A204.1 (cell line): ENCODE measurements around the gene TSPAN31.

Experiments
- FAIRE-seq: peaks from 2 replicates; lab custom pipeline; 2012; peaks lifted over from hg19 to GRCh38; lab: Jason Lieb, UNC

The TSPAN31 gene

DNA sequence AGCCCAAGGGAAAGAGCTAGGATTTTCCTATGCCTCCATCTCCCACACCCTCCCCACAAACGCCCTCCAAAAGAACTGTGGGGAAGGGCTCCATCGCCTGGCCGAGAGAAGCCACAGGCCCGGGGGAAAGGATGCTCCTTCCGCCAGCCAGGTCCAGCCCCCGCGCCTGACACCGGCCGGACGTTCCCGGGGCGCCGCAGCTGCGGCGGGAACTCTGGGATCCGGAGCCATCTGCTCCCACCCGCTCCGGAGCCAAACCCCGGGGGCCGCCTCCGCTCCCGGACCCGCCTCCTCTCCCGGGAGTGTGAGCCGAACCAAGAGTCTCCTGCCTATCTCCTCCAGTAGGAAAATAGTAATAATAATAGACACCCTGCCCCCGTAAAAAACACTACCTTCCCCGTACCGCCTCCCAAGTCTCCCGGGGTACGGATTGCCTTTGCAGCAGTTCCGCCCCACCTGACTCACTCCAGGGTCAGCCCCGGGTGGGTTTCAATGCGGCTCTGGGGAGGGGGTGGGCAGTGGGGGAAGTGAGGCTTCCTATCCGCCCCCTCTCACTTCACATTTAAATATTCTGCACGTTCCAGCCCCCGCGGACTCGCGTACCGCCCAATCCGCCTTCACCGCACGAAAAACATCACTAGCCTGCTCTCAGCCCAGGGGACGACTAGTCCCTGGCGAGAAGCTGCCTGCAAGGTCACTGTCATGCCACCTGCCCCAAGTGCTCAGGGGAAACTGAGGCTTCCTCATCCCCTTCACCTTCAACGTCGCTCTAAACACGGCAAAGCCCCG lies 8.7 kb upstream of the TSPAN31 start:
- FAIRE-seq, result no peak

DNA sequence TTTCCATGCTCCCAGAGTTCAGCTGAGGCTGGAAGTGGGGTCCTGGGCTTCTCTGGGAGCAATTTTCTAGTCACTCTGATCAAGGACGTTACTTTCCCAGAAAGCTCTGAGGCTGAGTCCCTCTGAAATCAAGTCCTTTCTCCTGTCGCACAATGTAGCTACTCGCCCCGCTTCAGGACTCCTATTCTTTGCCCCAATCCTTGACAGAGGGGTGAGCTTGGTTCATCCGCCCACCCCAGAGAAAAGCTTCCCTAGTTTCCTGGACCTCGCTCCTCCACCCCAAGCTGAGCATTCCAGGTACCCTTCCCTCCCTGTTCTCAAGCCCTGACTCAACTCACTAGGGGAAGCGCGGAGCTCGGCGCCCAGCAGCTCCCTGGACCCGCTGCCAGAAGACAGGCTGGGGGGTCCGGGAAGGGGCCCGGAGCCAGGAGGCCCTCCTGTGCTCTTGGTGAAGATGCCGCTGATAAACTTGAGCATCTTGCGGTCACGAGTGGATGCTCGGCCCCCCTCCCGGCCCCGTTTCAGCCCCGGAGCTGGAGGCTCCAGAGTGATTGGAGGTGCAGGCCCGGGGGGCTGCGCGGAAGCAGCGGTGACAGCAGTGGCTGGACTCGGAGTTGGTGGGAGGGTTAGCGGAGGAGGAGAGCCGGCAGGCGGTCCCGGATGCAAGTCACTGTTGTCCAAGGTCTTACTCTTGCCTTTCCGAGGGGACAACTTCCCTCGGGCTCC lies 7.9 kb upstream of the TSPAN31 start:
- no peak for FAIRE-seq

DNA sequence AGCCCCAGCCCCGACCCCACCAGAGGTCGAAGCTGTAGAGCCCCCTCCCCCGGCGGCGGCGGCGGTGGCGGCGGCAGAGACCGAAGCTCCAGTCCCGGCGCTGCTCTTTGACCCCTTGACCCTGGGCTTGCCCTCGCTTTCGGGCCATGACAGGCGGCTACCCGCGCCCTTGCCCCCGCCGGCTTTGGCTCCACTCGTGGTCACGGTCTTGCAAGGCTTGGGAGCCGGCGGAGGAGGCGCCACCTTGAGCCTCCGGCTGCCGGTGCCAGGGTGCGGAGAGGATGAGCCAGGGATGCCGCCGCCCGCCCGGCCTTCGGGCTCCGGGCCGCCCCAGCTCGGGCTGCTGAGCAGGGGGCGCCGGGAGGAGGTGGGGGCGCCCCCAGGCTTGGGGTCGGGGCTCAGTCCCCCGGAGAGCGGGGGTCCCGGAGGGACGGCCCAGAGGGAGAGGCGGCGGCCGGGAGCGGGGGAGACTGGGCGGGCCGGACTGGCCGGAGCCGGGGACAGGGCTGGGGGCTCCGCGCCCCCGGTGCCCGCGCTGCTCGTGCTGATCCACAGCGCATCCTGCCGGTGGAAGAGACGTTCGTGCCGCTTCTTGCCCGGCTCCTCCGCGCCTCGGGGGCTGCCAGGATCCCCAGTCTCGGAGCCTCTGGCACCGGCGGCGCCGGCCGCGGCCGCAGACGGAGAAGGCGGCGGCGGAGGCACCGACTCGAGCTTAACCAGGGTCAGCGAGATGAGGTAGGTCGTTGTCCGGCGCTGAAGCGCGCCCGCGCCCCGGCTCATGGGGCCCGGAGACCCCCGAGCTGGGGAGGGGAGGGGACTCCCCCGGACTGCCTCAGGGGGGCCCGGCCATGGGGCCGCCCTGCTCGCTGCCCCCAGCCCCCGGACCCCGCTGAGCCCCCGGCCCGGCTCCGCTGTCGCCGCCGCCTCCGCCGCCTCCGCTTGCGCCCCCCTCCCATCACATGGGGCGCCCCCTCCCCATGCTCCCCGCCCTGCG lies 7.1 kb upstream of the TSPAN31 start:
- no peak for FAIRE-seq

DNA sequence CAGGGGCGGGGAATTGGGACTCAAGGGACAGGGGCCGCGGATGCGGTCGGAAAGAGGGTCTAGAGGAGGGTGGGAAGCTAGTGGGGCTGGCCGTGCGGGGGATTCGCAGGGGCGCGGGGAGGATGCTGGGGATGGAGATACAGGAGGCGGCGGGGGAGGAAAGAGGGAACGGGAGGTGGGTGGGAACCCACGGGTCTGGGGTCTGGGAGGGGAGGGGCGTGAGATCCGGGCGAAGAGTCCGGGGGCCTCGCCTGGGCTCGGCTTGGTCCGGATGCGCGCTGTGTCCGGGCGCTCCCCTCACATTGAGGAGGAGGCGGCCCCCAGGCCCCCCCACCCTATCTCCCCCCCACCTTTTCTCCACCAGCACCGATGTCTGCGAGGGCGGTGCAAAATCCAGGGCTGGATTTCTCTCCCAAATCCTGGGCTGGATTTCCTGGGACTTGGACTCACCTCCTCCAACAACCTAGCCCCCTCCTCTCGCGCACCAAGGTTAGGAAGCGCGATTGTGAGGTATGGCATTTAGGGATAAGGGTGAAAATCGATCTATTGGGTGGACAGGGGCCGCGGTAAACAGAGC lies 6.1 kb upstream of the TSPAN31 start, which contains the start of gene AGAP2:
AGAP2 (minus strand) TSS at position 82 of the 577 bp plus-strand sequence. CDS start 496 bp downstream, outside the sequence.
- FAIRE-seq, result no peak

DNA sequence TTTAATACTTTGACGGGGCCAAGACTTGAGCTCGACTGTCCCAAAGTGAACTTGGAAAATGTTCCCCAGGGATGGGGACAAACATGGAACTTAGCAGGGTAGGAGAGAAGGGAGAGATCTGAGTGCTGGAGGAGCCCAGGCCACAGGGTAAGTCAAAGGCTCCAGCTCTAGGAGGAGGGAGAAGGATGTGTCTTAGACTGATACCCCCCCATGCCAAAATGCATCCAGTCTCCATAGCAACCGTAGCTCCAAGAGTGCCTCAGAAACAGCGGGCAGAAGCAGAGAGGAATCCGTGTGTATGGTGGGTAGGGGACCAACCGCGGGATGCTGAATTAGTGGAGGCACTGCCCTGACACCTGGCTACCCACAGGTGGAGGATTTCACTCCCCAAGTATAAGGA lies 5.5 kb upstream of the TSPAN31 start:
- FAIRE-seq, result no peak

DNA sequence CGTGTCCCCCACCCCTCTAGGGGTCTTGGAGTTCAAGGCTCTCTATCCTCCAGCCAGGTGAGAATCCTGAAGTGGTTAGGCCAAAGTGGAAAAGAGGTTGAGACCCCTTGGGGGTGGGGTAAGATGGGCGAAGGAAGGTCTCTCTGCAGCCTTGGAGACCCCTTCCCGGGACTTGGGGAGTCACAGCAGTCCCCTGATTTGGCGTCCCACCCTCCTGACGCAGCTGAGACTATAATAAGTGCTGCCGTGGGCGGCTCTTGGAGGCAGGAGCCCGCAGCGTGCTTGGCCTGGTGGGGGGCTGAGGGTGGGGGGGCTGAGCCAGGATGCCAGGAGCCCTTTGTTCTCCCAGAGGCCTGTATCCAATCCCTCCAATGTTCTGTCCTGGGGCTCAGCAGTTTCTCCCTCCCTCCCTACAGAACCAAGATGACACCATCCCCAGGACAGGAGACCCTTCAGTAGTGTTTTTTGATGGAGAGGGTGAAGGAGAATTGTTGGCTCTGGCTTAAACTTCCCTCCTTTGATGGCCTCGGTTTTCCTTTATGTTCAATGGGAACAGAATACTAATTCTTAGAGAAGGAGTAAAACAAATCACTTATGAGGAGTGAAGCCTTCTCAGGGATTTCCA lies 4.8 kb upstream of the TSPAN31 start:
- no peak for FAIRE-seq

DNA sequence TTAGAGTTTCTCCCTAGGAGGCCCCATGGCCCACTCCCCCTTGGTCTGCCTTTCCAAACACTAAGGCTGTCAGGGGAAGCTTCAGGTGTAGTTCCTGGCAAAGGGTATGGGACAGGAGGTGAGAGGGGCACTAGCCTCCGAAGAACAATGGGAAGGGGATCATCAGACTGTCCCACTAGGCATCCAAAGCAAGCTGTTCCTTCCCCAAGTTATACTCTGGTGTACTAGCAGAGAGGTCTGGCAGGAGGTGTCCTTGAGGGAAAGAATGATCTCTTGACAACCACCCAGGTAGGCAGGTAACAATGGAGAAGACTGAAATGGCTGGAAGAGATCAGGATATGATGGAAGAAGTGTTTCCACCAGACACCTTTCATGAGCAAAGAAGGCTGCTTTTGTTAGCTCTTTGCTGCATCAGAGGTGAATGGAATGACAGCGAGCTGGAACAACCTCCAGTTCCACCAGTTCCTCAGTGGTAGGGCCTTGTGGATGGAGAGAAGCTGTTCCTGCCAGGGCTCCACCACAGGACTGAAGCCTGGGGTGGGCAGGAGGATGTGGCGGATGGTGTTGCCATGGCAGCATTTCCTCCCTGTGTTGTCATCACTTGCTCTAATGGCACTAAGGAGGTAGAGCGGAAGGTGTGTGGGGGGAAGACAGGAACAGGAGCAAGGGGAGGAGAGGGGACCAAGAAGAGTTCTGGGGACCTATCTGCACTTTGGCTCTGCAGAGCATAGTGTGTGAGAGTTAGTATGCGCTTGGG lies 4.0 kb upstream of the TSPAN31 start:
- no peak for FAIRE-seq

DNA sequence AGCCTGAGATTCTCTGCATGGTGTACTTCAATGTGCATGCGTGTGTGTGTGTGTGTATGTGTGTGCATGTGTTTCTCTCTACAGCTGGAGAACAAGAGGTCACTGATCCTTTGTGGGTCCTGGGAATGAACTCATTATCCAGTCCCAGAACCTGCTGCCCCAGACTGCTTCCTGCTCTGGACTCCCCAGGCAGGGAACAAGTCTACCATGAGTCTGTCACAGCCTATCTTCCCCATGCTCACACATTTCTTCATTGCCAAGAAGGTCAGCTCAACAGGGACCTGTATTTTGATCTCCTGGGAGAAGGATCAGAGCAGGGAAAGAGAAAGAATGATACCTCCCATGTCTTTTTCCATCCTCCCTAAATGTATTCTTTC lies 3.4 kb upstream of the TSPAN31 start:
- no peak for FAIRE-seq

DNA sequence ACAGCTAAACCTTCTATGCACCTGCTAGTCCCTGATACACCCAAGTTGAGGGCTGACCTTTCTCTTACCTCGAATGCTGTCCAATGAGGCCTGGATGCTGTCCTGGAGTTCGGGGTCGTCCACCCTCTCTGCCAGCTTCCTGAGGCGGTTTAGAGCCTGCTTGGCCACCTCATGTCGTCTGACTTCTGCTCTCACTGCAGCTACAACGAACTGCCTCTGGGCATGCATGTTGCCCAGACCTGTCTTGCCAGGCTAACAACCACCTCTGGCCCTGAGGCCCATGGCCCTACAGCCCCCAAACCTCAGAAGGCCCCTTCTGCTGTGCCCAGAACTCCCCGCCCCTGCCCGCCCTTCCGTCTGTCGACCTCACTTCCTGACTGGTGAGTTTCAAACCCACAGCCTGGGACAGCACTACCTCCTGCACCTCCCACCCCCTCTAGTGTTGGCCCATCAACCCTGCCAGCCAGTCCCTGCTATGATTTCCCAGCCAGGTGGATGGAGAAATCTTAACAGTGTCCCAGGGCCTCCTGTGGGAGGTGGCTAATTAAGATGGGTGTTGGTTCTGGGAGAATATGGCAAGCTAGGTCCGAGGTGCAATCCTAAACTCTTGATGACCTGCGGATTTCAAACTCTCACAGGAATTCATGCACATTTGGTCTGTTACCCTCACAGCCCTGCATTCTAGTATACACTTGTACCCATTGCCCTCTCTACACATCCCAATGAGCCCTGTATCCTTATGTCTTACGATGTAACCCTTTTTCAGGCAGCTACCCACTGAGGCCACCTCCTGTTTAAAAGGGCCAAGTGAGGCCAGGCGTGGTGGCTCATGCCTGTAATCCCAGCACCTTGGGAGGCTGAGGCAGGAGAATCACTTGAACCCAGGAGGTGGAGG lies 2.7 kb upstream of the TSPAN31 start:
- FAIRE-seq, result no peak

DNA sequence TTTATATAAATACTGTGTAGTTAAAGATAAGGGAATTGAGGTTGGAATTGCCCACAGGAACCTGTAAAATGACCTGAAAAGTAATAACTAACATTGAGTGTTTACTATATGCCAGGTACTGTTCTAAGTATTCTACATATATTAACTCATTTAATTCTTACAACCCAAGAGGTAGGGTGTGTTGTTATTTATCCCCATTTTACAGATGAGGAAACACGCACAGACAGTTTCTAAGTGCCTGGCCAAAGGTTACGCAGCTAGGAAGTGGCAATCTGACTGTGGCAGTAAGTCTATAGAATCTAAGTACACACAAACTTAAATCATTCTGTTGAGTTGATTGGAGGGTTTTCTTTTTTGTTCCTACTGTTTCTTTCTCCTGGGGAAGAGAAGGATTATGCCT lies 1.1 kb upstream of the TSPAN31 start:
- FAIRE-seq, result no peak

DNA sequence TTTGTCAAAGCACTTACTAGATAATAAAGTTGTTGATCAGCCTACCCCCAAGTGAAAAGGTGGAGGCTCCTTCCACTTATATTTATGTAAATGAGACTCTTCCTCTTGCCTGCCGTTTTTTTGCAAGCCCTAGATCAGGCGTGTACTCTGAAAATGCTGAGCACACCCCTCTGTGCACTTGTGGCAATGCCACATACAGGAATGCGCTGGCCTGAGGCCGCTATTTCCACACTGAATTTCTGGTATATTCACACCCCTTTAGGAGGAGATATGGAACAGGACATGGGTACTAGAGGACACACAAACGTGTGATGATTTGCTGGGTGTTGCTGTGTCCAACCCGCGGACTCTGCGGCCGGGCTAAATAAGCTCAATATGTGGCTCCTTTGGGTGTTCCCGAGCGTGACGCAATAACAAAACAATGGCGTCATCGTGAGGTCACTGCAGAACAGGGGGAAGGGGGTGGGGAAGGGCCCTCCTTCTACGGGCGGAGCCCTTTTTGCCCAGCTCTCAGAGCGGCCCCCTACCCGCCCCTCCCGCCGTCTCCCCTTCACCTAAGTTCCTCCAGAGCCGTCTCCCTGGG lies 554 bp upstream of the TSPAN31 start:
- FAIRE-seq, result no peak

DNA sequence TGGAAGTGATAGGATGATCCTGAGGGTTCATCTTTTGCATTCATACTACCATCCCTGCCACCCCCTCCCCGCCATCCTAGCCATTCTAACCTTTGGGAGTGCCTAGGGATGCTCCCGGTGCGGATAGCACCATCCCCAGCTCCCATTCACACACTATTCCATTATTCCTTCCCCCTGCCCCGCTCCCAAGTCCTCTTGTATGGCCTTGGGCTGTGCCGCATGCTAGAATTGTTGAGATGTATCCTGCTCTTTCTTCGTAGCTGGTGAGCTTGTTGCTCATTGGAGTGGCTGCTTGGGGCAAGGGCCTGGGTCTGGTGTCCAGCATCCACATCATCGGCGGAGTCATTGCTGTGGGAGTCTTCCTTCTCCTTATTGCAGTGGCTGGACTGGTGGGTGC lies 644 bp downstream of the TSPAN31 start:
- FAIRE-seq, result no peak

DNA sequence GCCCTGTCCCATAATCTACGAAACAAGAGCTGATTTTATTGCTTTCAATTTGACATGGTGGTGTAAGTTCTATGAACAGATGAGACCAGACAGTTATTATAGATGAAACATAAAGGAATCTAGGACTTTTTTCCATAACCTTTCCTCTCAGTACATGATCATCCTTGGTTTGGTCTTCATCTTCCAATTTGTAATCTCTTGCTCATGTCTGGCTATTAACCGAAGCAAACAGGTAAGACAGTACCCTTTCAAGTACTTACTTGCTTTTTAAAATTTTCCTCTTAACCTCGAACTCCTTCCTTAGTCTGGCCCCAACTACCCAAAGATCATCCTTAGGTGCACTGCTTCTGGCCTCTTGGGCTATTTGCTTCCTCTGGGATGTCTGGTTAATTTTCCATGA lies 1.2 kb downstream of the TSPAN31 start:
- FAIRE-seq, result no peak

DNA sequence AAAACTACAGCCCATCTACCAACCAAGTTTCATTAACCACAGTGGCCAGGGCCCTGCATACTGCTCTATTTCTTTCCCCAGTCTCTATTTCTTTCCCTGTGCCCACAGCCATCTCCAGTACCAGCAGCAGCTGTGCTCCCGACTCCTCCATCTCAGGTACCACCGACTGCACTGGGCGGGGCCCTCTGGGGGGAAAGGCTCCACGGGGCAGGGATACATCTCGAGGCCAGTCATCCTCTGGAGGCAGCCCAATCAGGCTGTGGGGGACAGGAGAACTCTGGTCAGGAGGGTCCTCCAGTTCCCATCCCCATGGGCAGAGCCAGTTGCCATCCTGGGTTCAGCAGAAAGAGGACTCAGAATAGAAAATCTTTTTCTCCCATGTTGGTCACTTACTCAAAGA lies 4.2 kb downstream of the TSPAN31 start:
- no peak for FAIRE-seq

DNA sequence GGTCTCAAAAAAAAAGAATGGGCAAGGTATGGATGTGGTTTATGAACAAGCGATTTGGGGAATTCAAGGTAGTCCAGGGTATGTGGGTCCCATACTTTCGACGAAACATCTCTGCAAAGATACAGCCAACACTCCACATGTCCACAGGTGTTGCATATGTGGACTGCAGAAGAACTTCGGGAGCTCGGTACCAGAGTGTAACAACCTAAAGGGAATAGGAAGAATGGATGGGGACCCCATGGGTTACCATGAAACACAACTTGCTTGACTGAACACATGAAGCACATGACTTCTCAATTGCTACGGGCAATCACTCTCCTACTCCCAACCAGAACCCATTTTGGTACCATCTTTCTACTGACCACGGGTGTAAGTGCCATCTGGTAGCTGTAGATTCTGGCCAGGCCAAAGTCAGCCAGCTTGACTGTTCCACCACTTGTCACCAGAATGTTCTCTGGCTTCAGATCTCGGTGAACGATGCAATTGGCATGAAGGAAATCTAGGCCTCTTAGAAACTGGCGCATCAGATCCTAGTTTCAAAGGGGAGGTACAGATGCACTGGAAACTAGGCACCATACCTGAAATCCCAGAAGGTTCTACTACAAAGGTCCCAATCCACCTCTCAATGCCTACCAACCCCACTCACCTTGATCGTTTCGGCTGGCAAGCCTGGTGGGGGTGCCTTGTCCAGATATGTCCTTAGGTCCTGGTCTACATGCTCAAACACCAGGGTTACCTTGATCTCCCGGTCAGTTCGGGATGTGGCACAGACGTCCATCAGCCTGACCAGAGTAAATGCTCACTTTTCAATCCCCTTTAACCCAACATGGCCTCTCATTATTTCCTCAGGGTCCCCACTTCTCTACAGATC lies 6.0 kb downstream of the TSPAN31 start:
- no peak for FAIRE-seq

DNA sequence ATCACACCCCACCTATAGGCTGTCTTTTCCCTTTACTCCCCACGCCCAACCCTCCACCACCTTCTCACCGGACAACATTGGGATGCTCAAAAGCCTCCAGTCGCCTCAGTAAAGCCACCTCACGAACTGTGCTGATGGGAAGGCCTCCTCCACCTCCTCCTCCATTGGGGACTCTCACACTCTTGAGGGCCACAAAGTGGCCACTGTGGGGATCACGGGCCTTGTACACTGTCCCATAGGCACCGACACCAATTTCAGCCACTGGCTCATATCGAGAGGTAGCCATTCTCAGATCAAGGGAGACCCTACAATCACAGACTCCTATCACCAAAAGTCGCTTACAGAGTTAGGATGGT lies 6.6 kb downstream of the TSPAN31 start:
- no peak for FAIRE-seq

DNA sequence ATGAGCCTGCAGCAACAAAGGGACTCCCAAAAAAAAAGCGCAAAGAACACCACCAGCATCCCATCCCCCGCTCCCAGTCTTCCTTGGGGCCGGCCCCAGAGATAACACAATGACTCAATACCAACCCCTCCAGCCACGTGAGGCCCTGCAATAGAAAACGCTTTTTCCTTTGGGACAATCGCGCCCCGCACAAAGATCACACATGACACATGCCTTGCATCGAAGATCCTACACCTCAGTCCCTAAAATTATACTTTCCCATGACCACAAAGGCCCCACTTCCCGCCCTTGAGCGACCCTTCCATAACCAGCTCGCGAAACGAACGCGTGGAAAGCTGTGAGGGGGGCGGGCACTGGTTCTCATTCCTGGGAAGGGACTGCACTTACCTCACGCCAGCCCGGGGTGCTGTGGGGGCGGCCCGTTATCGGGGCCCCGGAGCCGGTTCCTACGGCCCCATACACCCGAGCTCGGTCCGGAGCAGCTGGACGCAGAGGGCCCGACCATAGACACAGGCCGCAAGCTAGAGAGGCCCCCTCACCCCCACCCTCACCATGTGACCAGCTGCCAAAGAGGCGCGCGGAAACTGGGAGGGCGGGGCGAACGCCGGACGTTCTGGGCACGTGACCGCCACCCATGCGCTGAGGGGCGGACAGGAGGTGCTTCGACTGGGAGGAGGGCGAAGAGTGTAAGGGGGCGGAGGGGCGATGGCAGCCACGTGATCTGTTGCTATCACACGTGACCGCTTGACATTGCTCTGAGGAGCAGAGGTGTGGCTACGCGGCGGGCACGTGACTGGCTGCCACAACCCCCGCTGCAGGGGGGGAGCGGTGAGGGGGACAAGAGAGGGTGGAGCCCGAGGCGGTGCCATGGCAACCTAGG lies 7.2 kb downstream of the TSPAN31 start, which contains the start of gene CDK4:
CDK4 (minus strand) TSS at position 523 of the 880 bp plus-strand sequence. CDS start 593 bp downstream, outside the sequence.
- peak; percentile 87 for FAIRE-seq

DNA sequence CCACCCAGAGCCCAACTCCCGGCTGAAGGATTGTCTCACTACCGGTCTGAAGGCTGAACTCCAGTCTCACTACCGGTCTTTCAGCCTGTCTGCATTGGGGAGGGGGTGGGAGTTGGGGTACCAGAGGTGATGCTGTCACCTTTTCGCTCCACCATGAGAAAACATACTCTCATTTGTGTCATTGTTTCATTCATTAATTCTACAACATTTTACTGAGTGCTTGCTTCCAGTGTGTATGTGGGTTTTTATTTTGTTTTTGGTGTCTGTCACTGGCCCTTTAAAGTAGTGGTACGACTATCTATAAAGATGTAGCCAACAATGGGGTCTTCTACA lies 7.8 kb downstream of the TSPAN31 start:
- FAIRE-seq, result no peak
